Stomach (tissue), 4 donors: ENCODE measurements around the gene GUCY2F.

ENCODE experiments used
- EP300 ChIP-seq: sonication (generic); formaldehyde crosslinking; IDR thresholded peaks from one replicate; pipeline ENCODE4 v1.6.1; 2017; ENCODE audit warnings: antibody characterized with exemption
- POLR2A ChIP-seq, 4 donors: fragments of 450-650 bp; IDR thresholded peaks; one replicate each; pipeline ENCODE4 v1.6.1; 2016; ENCODE audit warnings: antibody characterized with exemption in 4 of 4, control low read depth in 2 of 4, mild to moderate bottlenecking in 1 of 4, moderate library complexity in 1 of 4
- TF ChIP-seq, protein P1 (sequence below), 7 experiments: fragments of 450-650 bp in 4 of 7; fragments of 200-600 bp in 3 of 7; sonication (generic) in 3 of 7; IDR thresholded peaks; one replicate each; pipeline ENCODE4 v1.5.1; 2016 to 2019; ENCODE audit warnings: antibody characterized with exemption in 7 of 7, control low read depth in 2 of 7, mild to moderate bottlenecking in 1 of 7

DNA sequence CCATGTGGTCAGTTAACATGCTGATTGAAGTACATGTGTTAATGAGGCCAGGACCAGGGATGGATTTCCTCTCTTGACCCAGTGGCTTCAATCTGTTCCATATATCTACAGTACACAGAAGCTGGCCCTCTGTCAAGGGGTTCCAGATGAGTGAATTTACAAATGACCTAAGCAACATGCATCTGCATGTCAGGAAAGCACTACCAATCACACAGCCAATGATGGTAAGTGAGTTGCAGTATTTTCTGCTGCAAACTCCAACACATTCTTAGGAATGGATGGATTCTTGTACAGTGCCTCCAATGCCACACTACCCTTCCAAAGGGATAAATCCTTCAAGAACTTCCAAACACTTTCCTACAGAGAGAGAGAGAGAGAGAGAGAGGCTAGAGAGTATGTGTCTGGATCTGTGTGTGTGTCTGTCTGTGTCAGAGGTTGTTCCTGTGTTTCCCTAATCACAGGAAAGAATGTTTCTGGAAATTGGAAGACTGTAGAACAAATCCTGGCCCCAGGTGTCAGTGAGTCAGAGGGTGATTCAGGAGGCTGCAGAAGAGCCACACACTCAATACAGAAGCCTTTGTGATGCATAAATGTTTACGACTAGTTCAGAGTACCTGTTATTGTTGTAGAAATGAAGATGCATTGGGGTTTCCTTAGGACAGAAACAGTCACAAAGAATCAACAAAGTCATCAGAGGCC is 107.5 kb downstream of the GUCY2F start:
- TF ChIP-seq, protein P1, sequence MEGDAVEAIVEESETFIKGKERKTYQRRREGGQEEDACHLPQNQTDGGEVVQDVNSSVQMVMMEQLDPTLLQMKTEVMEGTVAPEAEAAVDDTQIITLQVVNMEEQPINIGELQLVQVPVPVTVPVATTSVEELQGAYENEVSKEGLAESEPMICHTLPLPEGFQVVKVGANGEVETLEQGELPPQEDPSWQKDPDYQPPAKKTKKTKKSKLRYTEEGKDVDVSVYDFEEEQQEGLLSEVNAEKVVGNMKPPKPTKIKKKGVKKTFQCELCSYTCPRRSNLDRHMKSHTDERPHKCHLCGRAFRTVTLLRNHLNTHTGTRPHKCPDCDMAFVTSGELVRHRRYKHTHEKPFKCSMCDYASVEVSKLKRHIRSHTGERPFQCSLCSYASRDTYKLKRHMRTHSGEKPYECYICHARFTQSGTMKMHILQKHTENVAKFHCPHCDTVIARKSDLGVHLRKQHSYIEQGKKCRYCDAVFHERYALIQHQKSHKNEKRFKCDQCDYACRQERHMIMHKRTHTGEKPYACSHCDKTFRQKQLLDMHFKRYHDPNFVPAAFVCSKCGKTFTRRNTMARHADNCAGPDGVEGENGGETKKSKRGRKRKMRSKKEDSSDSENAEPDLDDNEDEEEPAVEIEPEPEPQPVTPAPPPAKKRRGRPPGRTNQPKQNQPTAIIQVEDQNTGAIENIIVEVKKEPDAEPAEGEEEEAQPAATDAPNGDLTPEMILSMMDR (IDR thresholded peaks at IDR 0.05): no peak
- TF ChIP-seq POLR2A (IDR thresholded peaks at IDR 0.05) (no peak), EP300 (no peak)
